MM.1S (cell line): Measurements from ENCODE around the gene FOXG1.

Experiments used
- DNase-seq: peaks from one replicate; pipeline ENCODE4 v3.0.0-alpha.2; 2015
- H2AFZ ChIP-seq: fragments of 300-600 bp; sonication (generic); 2 replicates; pipeline ENCODE4 v1.6.0; 2016; ENCODE audit warnings: antibody characterized with exemption, low read length
- H3F3A ChIP-seq: fragments of 300-600 bp; sonication (generic); 2 replicates; pipeline ENCODE4 v1.6.1; 2016; ENCODE audit warnings: mild to moderate bottlenecking, antibody characterized with exemption, low read length, moderate library complexity, mixed read lengths; ENCODE audit not compliant: insufficient read depth
- H3K27ac ChIP-seq: fragments of 300-600 bp; sonication (generic); 2 replicates; pipeline ENCODE4 v1.5.1; 2016; ENCODE audit warnings: mild to moderate bottlenecking, low read length
- H3K27me3 ChIP-seq: fragments of 300-600 bp; sonication (generic); replicated peaks from 2 replicates; pipeline ENCODE4 v1.6.0; 2016; ENCODE audit warnings: low read length; ENCODE audit not compliant: insufficient read depth
- H3K36me3 ChIP-seq: fragments of 300-600 bp; sonication (generic); replicated peaks from 2 replicates; pipeline ENCODE4 v1.6.1; 2016; ENCODE audit warnings: mild to moderate bottlenecking, low read length, mixed read lengths; ENCODE audit not compliant: insufficient read depth
- H3K4me1 ChIP-seq: fragments of 300-600 bp; sonication (generic); 2 replicates; pipeline ENCODE4 v1.6.1; 2016; ENCODE audit warnings: low read length, mixed read lengths
- H3K4me2 ChIP-seq: fragments of 300-600 bp; sonication (generic); 2 replicates; pipeline ENCODE4 v1.6.0; 2016; ENCODE audit warnings: low read depth, low read length
- H3K4me3 ChIP-seq: fragments of 300-600 bp; sonication (generic); 2 replicates; pipeline ENCODE4 v1.5.1; 2016; ENCODE audit warnings: low read length, mixed read lengths
- H3K79me2 ChIP-seq: fragments of 300-600 bp; sonication (generic); 2 replicates; pipeline ENCODE4 v1.6.1; 2016; ENCODE audit warnings: mixed run types, low read length, mixed read lengths
- H3K9ac ChIP-seq: fragments of 300-600 bp; sonication (generic); 2 replicates; pipeline ENCODE4 v1.6.1; 2016; ENCODE audit warnings: low read length, mixed read lengths
- H3K9me2 ChIP-seq: fragments of 300-600 bp; sonication (generic); replicated peaks from 2 replicates; pipeline ENCODE4 v1.6.1; 2016; ENCODE audit warnings: mild to moderate bottlenecking, low read length, mixed read lengths; ENCODE audit not compliant: insufficient read depth
- H3K9me3 ChIP-seq: fragments of 300-600 bp; sonication (generic); replicated peaks from 2 replicates; pipeline ENCODE4 v1.6.1; 2016; ENCODE audit warnings: mild to moderate bottlenecking, low read length, mixed read lengths; ENCODE audit not compliant: insufficient read depth
- H4K20me1 ChIP-seq: fragments of 300-600 bp; sonication (generic); 2 replicates; pipeline ENCODE4 v1.6.1; 2016; ENCODE audit warnings: mild to moderate bottlenecking, low read length, moderate library complexity, mixed read lengths; ENCODE audit not compliant: insufficient read depth
- EZH2 ChIP-seq: fragments of 300-600 bp; sonication (generic); optimal IDR thresholded peaks from 2 replicates; pipeline ENCODE3; 2017; ENCODE audit warnings: low read depth, mild to moderate bottlenecking, antibody characterized with exemption, low read length, mixed read lengths
- EZH2phosphoT487 ChIP-seq: fragments of 300-600 bp; sonication (generic); IDR thresholded peaks from 2 replicates; pipeline ENCODE4 v1.6.1; 2018; ENCODE audit warnings: antibody characterized with exemption, low read length
- TF ChIP-seq, protein P1 (sequence below): fragments of 300-600 bp; sonication (generic); IDR thresholded peaks from 2 replicates; pipeline ENCODE4 v1.5.1; 2016; ENCODE audit warnings: antibody characterized with exemption, low read length, mixed read lengths

Gene FOXG1

DNA sequence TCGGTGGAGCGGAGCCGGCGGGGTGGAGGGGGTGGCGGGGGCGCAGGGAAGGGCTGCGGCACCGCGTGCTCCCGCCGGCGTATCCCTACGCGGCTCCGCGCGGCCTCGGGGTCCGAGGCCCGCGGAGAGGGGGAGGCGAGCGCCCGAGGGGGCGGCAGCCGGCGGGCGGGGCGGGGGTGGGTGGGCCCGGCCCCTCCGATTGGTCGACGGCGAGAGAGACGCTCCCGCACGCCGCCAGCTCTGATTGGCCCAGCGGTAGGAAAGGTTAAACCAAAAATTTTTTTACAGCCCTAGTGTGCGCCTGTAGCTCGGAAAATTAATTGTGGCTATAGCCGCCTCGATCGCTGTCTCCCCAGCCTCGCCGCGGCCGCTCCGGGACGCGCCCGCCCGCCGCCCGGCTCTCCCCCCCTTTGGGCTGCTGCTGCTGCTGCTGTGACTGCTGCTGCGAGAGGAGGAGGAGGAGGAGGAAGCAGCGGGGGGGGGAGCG is at the start of gene FOXG1:
FOXG1 (plus strand) TSS at position 319 of the 487 bp plus-strand sequence. CDS start 493 bp downstream, outside the sequence.
- Histone ChIP-seq H3F3A (no peaks in the 10 kb centered on the region), H3K79me2 (no peaks in the 10 kb centered on the region), H3K9ac (no peak within 1 kb of the TSS), H3K4me3 (no peak within 1 kb of the TSS), H3K4me2 (no peak within 1 kb of the TSS), H4K20me1 (no peaks in the 10 kb centered on the region), H3K27me3 (no peaks in the 10 kb centered on the region), H3K4me1 (no peaks in the 10 kb centered on the region), H3K27ac (no peak within 1 kb of the TSS), H3K9me2 (no peaks in the 10 kb centered on the region), H2AFZ (no peak within 1 kb of the TSS), H3K36me3 (no peaks in the 10 kb centered on the region), H3K9me3 (no peaks in the 10 kb centered on the region)
- no peak for DNase-seq
- TF ChIP-seq, protein P1, sequence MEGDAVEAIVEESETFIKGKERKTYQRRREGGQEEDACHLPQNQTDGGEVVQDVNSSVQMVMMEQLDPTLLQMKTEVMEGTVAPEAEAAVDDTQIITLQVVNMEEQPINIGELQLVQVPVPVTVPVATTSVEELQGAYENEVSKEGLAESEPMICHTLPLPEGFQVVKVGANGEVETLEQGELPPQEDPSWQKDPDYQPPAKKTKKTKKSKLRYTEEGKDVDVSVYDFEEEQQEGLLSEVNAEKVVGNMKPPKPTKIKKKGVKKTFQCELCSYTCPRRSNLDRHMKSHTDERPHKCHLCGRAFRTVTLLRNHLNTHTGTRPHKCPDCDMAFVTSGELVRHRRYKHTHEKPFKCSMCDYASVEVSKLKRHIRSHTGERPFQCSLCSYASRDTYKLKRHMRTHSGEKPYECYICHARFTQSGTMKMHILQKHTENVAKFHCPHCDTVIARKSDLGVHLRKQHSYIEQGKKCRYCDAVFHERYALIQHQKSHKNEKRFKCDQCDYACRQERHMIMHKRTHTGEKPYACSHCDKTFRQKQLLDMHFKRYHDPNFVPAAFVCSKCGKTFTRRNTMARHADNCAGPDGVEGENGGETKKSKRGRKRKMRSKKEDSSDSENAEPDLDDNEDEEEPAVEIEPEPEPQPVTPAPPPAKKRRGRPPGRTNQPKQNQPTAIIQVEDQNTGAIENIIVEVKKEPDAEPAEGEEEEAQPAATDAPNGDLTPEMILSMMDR, result no peak
- TF ChIP-seq EZH2phosphoT487 (no peak), EZH2 (no peak)

DNA sequence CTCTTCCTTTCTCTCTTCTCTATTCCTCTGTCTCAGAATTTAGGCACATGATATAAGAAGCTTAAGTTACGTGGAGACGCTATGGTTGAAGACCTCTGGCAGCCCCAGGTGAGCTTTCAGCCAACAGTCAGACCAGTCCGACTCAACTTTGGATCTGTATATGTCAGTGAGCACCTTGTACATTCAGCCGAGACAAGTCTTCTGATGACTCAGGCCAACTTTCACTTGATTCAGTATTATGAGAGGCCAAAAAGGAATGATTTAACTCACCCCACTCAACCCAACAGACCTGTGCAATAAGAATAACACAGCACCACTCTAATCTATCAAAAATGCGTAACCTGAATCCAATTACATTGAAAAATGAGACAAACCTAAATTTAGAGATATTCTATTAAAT is 47.5 kb upstream of the FOXG1 start:
- TF ChIP-seq EZH2, result no peak
- Histone ChIP-seq H3K4me2 (no peak overlapping the region), H3K36me3 (no peaks in the 10 kb centered on the region), H3K9me3 (no peaks in the 10 kb centered on the region), H2AFZ (no peak overlapping the region), H3K4me3 (no peak overlapping the region), H4K20me1 (no peaks in the 10 kb centered on the region), H3K27me3 (no peaks in the 10 kb centered on the region), H3K27ac (no peak overlapping the region), H3F3A (no peaks in the 10 kb centered on the region), H3K4me1 (no peaks in the 10 kb centered on the region), H3K79me2 (no peaks in the 10 kb centered on the region), H3K9ac (no peak overlapping the region), H3K9me2 (no peaks in the 10 kb centered on the region)
- DNase-seq, result no peak

- DNase-seq, result no peak
- Histone ChIP-seq H3F3A (no peaks in the 10 kb centered on the region), H3K79me2 (no peaks in the 10 kb centered on the region), H4K20me1 (no peaks in the 10 kb centered on the region), H2AFZ (no peak overlapping the region), H3K9me3 (no peaks in the 10 kb centered on the region), H3K27ac (no peak overlapping the region), H3K9ac (no peak overlapping the region), H3K4me2 (no peak overlapping the region), H3K27me3 (no peaks in the 10 kb centered on the region), H3K36me3 (no peaks in the 10 kb centered on the region), H3K9me2 (no peaks in the 10 kb centered on the region), H3K4me1 (no peaks in the 10 kb centered on the region), H3K4me3 (no peak overlapping the region)
- TF ChIP-seq EZH2phosphoT487 (no peak), EZH2 (no peak)
- TF ChIP-seq, protein P1, result no peak
These were observed 35.2 kb upstream of the FOXG1 start for GRCh38 chr14:28731358-28731757.

GRCh38 chr14:28742171-28742846 is 24.3 kb upstream of the FOXG1 start:
- TF ChIP-seq, protein P1, result no peak
- no peak for TF ChIP-seq EZH2phosphoT487
- Histone ChIP-seq H3K36me3 (no peaks in the 10 kb centered on the region), H3K9me2 (no peaks in the 10 kb centered on the region), H3K4me2 (no peak overlapping the region), H3K4me1 (no peaks in the 10 kb centered on the region), H3K9me3 (no peaks in the 10 kb centered on the region), H3K27ac (no peak overlapping the region), H3K9ac (no peak overlapping the region), H3K4me3 (no peak overlapping the region), H3F3A (no peaks in the 10 kb centered on the region), H2AFZ (no peak overlapping the region), H3K27me3 (no peaks in the 10 kb centered on the region), H4K20me1 (no peaks in the 10 kb centered on the region), H3K79me2 (no peaks in the 10 kb centered on the region)
- DNase-seq, result no peak
